ENCODE results near the gene NDUFA6. TPM values are rescaled to one million over a fixed set of nuclear protein-coding genes. Genes with fewer than 3 reads are reported as not detected.

Gene NDUFA6
- total and polyA plus RNA-seq, 2 of the 13 experiments (the other 11 are each of a cell fraction or from before 2014, with no cell fraction given), result 68.5 to 87.8 TPM

GRCh38 chr22:42090596-42091454, at the start of gene NDUFA6 (continued):
- no peak for TF ChIP-seq CSRNP1 (CRISPR knock-in tag; IDR thresholded peaks at IDR 0.05)
- 0 out of 2 replicates have a peak, but pooled peaks have one; percentile 56 for TF ChIP-seq KLF15 (CRISPR knock-in tag; IDR thresholded peaks at IDR 0.05; ENCODE audit: borderline replicate concordance)
- peak; percentile 79 for TF ChIP-seq IKZF4 (CRISPR knock-in tag; IDR thresholded peaks at IDR 0.05; ENCODE audit: borderline replicate concordance, low read depth, not compliant biosample characterization)
- TF ChIP-seq BCLAF1 (IDR thresholded peaks at IDR 0.05), result no peak
- TF ChIP-seq RFX5 (IDR thresholded peaks at IDR 0.05; ENCODE audit: low read depth, low read length), result peak; percentile 73
- TF ChIP-seq ZNF879 (CRISPR knock-in tag; IDR thresholded peaks at IDR 0.05), result no peak
- no peak for TF ChIP-seq FOXP1 (IDR thresholded peaks at IDR 0.05)
- TF ChIP-seq FOXP1 (CRISPR knock-in tag; IDR thresholded peaks at IDR 0.05), result no peak
- TF ChIP-seq YEATS2 (CRISPR knock-in tag; IDR thresholded peaks at IDR 0.05; ENCODE audit: borderline replicate concordance), result peak; percentile 70
- TF ChIP-seq ZNF337 (CRISPR knock-in tag; IDR thresholded peaks at IDR 0.05; ENCODE audit: borderline replicate concordance, low read depth), result no peak; the same call in 1 of the 2 replicates
- TF ChIP-seq, protein P1, sequence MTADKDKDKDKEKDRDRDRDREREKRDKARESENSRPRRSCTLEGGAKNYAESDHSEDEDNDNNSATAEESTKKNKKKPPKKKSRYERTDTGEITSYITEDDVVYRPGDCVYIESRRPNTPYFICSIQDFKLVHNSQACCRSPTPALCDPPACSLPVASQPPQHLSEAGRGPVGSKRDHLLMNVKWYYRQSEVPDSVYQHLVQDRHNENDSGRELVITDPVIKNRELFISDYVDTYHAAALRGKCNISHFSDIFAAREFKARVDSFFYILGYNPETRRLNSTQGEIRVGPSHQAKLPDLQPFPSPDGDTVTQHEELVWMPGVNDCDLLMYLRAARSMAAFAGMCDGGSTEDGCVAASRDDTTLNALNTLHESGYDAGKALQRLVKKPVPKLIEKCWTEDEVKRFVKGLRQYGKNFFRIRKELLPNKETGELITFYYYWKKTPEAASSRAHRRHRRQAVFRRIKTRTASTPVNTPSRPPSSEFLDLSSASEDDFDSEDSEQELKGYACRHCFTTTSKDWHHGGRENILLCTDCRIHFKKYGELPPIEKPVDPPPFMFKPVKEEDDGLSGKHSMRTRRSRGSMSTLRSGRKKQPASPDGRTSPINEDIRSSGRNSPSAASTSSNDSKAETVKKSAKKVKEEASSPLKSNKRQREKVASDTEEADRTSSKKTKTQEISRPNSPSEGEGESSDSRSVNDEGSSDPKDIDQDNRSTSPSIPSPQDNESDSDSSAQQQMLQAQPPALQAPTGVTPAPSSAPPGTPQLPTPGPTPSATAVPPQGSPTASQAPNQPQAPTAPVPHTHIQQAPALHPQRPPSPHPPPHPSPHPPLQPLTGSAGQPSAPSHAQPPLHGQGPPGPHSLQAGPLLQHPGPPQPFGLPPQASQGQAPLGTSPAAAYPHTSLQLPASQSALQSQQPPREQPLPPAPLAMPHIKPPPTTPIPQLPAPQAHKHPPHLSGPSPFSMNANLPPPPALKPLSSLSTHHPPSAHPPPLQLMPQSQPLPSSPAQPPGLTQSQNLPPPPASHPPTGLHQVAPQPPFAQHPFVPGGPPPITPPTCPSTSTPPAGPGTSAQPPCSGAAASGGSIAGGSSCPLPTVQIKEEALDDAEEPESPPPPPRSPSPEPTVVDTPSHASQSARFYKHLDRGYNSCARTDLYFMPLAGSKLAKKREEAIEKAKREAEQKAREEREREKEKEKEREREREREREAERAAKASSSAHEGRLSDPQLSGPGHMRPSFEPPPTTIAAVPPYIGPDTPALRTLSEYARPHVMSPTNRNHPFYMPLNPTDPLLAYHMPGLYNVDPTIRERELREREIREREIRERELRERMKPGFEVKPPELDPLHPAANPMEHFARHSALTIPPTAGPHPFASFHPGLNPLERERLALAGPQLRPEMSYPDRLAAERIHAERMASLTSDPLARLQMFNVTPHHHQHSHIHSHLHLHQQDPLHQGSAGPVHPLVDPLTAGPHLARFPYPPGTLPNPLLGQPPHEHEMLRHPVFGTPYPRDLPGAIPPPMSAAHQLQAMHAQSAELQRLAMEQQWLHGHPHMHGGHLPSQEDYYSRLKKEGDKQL (CRISPR knock-in tag; IDR thresholded peaks at IDR 0.05; ENCODE audit: low read depth), result no peak
- TF ChIP-seq ZNF672 (CRISPR knock-in tag; IDR thresholded peaks at IDR 0.05), result no peak
- no peak for TF ChIP-seq ZNF343 (CRISPR knock-in tag; IDR thresholded peaks at IDR 0.05)
- no peak for TF ChIP-seq ZNF235 (CRISPR knock-in tag; IDR thresholded peaks at IDR 0.05; ENCODE audit: borderline replicate concordance)
- peak; percentile 88; the same call in 1 of the 2 replicates for TF ChIP-seq CREBL2 (CRISPR knock-in tag; IDR thresholded peaks at IDR 0.05; ENCODE audit: borderline replicate concordance)
- TF ChIP-seq AGO1 (IDR thresholded peaks at IDR 0.05; ENCODE audit: low read depth, low read length, poor library complexity, severe bottlenecking), result peak; percentile 57
- TF ChIP-seq, protein P2, sequence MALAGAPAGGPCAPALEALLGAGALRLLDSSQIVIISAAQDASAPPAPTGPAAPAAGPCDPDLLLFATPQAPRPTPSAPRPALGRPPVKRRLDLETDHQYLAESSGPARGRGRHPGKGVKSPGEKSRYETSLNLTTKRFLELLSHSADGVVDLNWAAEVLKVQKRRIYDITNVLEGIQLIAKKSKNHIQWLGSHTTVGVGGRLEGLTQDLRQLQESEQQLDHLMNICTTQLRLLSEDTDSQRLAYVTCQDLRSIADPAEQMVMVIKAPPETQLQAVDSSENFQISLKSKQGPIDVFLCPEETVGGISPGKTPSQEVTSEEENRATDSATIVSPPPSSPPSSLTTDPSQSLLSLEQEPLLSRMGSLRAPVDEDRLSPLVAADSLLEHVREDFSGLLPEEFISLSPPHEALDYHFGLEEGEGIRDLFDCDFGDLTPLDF (CRISPR knock-in tag; IDR thresholded peaks at IDR 0.05), result peak; percentile 58

All from HepG2 (cell line).